HG03565 (cell line): Measurements from ENCODE around the gene CDCA8.

Experiments
- ATAC-seq: cut with Tn5 transposase; IDR thresholded peaks from one replicate; pipeline ENCODE4 v1.9.1; 2021; ENCODE audit warnings: mild to moderate bottlenecking, moderate library complexity; ENCODE audit not compliant: unreplicated experiment

The CDCA8 gene

DNA sequence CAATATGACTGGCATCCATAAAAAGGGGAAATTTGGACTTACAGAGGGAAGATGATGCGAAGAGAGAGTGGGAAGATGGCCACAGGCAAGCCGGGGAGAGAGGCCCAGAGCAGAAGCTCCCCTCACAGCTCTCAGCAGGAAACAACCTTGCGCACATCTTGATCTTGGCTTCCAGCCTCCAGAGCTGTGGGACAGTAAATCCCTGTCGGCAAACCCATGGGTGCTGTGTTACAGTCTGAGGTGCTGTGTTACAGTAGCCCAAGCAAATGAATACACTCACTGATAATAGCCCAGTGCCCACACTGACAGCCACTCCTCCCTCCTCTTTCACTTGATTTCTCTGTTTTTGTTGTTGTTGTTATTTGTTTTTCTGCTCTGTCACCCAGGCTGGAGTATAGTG, 22.4 kb downstream of the CDCA8 start:
- ATAC-seq: no peak

DNA sequence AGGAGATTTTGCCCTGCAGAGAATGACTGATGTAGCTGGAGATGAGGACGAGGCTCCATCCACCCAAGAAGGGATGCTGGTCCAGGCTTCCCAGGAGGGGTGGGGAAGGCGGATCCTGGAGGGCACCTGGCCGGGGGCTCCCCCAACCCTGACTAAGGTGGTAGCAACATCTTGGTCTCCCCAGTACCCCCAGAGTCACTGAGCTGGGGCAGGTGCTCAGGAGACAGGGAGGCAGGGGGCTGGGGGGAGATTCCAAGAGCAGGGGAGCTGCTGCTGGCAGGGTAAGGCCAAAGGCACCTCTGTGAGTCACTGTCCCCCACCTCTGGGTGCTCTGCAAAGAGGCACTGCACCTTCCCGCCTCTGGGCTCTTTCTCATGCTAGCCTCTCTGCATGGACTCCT, 24.0 kb downstream of the CDCA8 start:
- no peak for ATAC-seq

DNA sequence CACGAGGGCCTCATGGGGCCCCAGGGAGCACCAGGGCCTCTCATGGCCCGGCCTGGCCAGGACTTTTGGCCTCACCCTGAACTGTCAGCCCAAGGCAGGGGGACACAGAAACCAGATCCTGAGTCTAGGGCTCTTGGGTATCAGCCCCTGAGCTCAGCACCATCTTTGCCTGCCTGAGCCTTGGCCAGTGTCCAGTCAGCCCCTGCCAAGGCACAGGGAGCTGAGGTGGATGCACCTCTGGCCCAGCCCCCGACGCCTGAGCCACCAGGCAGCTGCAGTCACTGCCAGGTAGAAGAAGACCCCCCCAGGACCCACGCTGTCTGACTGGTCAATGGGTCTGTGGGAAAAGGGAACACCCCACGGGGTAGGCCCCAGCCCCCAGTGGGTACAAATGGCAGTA, 25.3 kb downstream of the CDCA8 start:
- no peak for ATAC-seq

DNA sequence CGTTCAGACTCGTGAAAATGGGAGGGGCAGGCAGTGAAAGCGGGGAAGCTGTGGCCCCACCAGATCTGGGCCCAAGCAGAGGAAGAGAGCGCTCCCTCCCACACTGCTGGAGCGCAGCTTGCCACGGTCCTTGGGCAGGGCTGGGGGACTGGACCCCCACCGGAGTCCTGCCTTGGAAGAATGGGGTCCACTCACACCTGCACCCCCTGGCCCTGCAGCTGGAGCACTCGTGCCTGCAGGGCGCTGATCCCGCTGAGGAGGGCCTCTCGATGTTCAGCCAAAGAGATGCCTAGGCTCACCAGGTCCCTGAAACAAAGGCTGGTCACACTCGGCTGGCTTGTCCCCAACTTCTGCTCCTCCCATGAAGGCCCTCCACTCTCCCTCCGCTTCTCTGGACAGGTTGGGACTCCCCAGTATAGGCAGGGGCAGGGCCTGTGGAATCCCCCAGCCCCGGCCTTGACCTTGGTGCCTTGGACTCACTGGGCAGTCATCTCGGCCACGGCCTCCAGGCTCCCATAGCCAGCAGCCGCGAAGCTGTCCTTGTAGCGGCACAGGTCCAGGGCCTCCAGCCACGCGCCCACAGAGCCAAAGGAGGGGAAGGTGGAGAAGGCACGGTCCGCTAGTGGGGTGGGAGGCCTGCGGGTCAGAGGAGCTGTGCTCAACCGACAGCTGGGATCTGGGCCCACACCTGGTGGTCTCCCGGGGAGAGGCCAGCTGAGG, 26.0 kb downstream of the CDCA8 start:
- no peak for ATAC-seq

DNA sequence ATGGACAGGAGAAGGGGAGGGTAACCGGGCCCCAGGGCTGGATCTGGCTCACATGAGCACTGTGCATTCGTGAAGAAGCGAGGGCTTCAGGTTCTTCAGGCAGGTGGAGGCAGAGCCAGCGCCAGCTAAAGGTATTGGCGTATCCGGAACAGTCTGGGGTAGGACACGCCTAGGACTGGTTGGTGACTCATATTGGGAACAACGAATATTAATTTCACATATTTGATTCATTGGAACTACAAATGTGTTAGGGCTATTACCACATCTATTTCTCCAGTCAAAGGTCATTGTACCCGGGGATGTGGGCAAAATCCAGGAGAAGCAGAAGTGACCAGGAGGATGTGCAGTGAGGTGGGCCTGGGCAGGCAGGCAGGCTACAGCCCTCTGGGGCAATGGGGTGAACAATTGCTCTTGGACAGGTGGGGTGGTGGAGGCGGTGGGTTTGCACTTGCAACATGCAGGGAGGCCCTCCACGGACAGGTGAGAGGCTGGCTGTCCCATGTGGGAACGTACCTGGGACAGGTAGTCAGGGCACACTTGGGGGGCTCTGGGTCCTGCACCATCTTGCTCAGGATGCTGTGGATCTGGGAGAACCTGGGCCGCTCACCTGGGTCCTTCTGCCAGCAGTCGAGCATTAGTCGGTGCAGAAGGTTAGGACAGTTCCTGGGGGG, 26.7 kb downstream of the CDCA8 start:
- no peak for ATAC-seq

DNA sequence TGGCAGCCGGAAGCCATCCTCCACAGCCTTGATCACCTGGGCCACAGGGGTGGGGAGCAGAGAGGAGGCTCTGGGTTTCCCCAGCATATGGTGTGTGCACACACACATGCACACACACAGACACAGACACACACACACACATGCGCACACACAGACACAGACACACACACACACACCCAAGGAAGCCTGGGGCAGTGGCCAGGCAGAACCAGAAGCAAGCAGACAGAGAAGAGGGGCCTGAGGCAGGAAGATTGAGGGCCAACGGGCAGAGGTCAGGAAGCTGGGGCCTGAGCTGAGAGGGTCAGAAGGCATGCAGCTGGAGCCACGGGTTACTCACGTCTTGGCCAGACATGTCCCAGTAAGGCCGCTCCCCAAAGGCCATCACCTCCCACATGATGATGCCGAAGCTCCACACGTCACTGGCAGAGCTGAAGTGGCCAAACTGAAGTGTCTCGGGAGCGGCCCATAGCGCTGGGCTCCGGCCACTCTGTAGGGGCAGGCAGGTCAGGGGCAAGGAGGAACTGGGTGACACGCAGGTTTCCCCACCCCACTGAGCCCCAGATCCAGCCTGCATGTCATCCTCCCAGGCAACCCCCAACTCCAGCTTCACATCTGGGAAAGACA, 27.4 kb downstream of the CDCA8 start:
- ATAC-seq: no peak

DNA sequence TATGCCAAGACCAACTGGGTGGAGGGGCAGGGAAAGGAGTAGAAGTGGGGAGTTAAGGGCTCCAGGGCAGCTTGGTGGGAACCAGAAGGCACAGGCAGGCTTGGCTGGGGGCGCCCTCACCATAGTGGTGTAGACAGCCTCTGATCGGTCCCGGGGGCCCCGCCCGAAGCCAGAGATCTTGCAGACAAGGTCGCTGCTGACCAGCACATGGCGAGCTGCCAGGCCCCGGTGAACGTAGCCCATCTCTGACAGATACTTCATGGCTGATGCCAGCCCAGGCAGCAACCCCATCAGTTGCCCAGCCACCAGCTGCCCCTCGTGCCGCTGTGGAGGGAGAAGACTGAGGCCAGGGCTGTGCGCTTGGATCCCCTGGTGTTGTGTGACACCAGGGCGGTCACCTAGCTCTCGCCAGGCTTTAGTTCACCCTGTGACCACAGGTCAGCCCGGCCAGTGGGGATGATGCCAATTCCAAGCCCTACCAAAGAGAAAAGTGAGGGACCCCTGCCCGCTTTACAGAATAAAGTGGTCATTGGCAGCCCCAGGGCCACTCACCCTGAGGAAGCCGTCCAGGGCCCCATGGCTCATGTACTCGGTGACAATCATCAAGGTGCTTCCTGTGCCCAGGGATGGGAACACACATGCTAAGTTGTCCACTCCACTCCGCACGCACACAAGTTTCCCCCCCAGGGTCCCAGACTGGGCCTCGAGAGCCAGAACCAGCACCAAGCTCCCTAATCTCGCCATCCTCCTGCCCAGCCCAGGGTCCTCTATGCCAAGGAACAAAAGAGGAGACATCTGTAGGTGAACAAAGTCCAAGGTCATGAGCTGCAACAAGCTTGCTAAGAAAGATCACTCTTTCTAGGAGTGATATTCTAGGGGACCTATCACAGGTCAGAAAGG, 28.2 kb downstream of the CDCA8 start:
- ATAC-seq: no peak

DNA sequence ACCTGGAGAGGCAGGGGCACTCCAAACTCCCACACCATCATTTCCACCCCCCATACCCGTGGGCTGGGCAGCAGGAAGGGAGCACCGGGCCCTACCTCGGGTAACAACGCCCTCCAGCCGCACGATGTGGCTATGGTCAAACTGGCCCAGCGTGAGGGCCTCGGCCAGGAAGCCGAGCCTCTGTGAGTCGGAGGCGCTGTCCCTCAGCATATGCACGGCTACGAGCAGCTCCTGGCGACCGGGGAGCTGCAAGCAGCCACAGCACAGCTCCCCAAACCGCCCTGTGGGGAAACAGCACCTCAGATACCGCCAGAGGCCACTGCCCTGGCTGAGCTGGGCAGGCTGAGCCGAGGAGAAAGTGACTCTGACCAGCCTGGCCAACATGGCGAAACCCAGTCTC, 29.2 kb downstream of the CDCA8 start:
- no peak for ATAC-seq

DNA sequence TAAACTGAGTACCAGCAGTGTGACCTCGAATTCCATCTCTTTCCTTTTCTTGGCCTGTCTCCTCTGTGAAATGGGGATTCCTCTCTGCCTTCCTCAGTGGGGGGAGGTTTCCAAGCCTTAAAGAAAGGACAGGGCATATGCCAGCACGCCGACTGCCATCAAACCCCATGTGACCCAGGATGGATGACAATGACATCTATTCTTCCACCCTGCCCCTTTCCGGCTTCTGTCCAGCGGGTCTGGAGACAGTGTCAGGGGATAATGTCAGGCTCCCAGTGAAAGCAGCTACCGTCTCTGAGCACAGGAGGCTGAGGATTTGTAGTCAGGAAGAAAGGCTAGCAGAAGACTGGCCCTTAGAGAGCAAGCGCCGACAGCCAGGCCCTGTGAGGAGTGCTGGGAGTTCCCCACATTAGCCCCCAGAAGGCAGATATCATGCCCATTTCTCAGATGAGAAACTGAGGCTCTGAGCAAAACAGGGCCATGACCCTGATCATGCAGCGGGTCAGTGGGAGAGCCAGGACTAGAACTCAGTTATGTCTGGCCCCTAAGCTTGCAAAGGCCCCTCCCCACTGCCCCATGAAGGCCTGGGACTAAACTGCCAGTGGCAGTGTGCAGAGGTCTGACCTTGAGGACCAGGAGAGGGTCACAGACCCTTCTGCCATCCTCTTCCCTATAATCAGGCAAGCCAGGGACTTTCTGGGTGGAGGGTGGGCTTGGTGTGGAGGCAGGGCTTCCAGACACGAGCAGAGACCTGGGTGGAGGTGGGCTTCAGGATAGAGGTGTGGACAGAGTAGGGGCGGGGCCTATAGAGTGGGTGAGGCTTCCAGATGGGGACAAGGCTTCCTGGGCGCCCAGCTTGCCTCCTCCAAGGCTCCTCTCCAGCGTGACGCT, 30.1 kb downstream of the CDCA8 start:
- no peak for ATAC-seq

DNA sequence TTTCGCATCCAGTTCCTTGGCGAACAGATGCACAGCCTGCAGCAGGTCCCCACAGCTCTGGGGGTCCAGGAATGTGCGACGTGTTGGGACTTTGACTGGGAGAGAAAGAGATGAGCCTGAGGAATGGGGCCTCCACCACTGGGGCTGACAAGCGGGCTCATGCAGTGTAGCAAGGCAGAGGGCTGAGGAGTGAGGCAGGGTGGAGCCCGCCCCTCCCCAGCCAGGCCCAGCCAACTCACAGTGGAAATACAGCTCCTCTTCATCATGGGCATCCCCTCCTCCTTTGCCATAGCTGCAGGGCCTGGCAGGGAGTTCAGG, 30.7 kb downstream of the CDCA8 start:
- no peak for ATAC-seq

DNA sequence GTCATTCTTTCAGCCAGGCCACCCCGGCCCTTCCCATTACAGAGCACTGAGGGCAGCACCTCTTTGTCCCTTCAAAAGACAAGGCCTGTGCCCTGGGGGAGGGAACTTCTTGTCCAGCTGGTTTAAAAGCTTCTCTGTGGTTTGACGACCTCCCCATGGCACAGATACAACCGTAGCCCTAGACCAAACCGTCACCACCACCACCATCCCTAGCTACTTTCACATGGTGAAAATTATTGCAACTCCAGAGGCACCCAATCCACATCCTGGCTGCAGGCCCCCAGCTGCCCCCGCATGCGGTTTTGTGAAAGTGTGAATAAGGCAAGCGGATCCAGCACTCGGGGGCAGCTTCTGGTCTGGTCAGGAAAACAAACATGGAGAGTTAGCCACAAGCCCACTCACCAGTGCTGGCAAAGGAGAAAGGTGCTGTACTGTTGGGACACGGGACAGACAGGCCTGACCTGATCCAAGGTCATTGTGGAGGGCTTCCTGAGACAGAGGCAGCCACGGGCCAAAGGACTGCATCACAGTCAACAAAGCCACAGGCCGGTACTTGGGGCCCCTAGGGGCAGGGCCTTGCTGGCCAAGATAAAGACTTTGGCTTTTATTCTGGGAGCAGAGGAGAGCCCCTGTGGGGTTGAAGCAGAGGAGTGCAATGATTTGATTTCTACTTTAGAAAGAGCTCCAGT, 31.2 kb downstream of the CDCA8 start:
- ATAC-seq: no peak

DNA sequence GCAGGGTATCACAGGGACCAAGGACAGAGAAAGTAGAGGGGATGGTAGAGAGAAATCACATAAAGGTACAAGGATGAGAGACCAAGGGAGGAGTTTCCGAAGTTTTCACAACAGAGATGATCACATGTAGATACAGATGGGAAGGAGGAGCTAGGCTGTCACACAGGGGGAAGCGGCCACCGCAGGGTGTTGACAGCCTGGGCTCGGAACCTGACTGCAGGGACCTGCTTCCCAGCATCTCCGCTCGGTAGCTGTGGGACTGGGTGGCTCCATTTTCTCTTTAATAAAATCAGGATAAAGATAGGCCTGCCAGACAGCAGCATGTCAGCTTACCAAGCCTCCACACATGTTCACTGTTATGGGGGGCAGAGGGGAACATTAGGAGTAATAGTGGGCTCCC, 32.3 kb downstream of the CDCA8 start:
- no peak for ATAC-seq

DNA sequence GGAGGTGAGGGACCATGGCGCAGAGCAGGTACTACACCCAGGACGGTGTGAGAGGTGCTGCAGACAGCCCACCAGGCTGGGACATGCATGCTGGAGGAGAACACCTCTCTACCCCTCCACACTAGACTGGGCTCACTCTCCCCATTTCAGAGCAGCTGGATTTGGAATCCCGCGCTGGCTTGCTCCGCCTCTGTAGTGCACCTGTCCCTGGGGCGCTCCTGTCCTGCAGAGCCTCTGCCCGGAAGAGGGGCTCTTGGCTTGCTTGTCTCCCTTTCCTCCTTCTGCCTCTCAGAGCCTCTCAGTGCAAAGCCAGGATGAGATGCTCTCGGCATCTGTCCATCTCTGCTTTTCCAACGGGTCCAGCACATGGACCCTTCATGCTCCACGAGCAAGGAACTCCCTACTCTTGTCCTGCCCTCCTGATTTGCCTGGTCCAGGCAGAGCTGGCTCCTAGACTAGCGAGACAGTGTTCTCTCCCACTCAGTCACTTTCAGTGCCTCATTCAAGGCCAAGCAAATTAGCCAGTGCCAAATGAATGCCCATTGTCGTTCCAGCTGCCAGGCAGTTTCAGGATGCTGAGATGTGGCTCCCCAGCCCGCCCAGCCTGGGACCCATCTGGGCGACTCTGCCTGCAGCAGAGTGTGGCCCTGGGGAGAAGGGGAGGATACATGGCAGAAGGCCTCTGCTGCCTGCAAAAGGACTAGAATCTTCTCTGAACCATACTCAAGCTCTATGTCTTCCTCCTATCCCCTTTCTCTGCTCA, 33.7 kb downstream of the CDCA8 start:
- ATAC-seq: no peak

DNA sequence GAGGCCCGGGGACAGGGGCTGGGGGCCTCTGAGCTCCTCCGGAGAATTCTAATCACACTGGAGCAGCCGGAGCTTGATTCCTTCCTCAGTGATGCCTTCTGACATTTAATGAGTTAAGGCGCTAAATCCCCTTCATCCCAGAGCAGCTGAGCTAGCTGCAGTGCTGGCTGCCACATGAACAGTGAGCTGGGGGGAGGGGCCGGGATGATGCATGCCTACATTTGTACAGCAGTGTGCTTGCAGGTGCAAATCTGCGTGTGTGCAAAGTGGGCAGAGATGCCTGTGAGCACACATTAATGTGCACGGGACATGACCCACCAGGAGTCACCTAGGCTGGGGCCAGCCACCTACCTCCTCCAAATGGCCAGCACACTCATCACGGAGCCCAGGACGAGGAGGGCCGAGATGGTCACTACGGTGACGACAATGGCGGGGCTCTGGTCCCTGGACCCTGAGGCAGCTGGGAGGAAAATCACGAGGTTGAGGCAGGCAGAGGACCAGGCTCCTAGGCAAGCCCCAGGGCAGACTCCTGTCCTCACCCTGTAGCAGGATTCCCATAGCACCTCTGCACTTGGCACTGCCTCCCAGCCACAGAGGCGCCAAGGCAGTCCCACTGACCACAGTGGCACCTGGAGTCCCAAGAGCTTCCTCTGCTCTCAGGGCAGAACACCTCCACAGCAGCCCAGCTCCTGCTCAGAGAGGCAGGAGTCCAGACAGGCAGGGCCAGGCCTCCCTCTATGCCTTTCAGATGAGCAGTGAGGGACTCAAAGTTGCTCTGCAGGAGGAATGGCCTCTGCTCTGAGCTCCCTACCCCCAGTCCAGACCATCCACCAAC, 34.7 kb downstream of the CDCA8 start:
- ATAC-seq: no peak

DNA sequence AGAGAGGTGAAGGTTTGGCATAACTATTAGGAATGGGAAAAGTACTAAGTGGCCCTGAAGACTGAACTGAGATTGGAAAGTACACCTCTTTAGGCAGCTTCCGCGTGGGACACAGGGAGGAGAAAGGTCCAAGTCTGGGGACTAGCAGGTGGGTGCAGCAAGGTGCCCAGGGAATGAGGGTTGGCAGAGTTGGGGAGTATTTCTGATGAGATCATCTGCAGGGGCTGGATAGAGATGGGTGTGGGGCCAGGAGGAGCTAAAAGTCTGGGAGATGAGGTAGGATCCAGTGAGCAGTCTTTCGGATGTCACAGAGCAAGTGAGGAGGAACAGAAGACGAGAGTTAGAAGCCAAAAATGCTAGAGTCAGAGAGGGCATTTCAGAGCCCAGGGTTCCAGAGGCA, 36.1 kb downstream of the CDCA8 start:
- no peak for ATAC-seq

DNA sequence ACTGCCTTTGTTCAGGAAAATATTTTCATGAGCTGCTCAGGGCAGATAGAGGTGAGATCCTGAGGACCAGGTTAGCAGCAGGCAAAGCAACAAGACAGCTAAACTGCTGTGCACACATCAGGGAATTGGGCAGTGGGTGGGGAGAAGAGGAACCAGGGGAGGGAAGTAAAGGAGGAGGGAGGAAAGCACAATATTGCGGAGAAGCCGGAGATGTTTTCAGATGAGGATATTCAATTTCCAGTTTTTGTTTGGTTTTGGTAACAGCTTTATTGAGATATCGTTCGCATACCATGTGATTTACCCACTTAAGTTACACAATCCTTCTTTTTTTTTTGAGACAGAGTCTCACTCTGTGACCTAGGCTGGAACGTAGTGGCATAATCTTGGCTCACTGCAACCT, 38.1 kb downstream of the CDCA8 start:
- no peak for ATAC-seq

DNA sequence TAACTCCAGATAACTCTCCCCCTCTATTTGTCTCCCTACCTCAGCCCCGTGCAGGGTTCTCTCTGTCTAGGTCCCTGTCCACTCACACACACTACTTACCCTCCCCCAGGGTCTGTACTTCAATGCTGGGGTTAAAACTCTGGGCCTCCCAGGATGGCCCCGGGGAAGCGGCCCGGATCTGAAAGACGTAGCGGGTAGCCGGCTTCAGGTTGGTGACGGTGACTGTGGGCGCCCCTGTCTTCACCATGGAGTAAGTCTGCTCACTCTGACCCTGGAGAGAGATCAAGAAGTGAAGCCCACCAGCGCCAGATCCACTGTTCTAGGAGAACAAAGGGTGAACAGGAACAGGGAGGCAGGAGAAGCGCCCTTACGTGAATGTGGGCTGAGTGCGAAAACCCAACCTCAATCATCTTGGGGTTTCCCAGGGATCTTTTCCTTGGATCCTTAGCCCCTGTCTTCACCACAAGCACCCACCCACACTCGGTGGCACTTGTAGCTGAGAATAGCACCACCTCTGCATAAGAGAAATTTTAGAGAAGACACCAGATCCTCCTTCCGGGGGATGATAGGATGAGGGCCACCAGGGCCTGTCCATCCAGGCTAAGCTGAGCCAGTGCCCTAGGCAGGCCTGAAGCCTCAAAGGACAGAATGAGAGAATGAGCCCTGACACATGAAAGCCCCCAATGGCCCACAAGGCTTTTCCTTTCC, 39.1 kb downstream of the CDCA8 start:
- no peak for ATAC-seq
